Mammary epithelial cell (primary cell): ENCODE measurements around the gene MACO1.

Experiments
- EZH2 ChIP-seq: IDR thresholded peaks from 2 replicates; pipeline ENCODE4 v1.6.1; 2012; ENCODE audit warnings: low read length, inconsistent platforms, borderline replicate concordance
- TF ChIP-seq, protein P1 (sequence below), 2 donors: IDR thresholded peaks in 1 of 2; conservative IDR thresholded peaks in 1 of 2; 2 replicates each; pipeline ENCODE4 v1.5.1; 2011 to 2012; ENCODE audit warnings: inconsistent platforms in 2 of 2, low read length in 2 of 2, mild to moderate bottlenecking in 2 of 2, control low read depth in 1 of 2, low read depth in 1 of 2; ENCODE audit not compliant: insufficient read depth in 1 of 2; ENCODE audit errors: extremely low read depth in 1 of 2

DNA sequence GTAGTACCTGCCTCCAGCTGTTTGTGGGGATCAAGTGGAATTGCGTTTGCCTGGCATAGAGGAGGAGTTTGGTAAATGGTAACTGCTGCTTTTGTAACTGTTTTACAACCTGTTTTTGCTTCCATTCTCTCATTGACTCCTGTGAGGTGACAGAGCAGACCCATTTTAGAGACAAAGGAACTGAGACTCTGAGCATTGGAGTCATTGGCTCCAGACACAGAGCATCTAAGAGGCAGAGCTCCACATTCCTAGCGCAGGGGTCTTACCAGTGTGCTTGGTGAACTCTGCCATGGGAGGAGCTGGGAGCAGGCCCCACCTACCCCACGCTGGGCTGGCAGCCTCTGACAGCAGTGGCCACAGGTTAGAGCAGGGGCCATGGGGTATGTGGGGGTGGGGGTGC, 115.1 kb downstream of the MACO1 start:
- TF ChIP-seq, protein P1, sequence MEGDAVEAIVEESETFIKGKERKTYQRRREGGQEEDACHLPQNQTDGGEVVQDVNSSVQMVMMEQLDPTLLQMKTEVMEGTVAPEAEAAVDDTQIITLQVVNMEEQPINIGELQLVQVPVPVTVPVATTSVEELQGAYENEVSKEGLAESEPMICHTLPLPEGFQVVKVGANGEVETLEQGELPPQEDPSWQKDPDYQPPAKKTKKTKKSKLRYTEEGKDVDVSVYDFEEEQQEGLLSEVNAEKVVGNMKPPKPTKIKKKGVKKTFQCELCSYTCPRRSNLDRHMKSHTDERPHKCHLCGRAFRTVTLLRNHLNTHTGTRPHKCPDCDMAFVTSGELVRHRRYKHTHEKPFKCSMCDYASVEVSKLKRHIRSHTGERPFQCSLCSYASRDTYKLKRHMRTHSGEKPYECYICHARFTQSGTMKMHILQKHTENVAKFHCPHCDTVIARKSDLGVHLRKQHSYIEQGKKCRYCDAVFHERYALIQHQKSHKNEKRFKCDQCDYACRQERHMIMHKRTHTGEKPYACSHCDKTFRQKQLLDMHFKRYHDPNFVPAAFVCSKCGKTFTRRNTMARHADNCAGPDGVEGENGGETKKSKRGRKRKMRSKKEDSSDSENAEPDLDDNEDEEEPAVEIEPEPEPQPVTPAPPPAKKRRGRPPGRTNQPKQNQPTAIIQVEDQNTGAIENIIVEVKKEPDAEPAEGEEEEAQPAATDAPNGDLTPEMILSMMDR (conservative IDR thresholded peaks at IDR 0.05 in 1 of 2, IDR thresholded peaks at IDR 0.05 in 1 of 2; ENCODE audit: extremely low read depth in 1 of 2, insufficient read depth in 1 of 2, low read depth in 1 of 2, low read length in 2 of 2) = no peak
- no peak for TF ChIP-seq EZH2
